ENCODE results near the gene MLC1.

MLC1 gene

GRCh38 chr22:50014053-50014501 is 71.1 kb downstream of the MLC1 start:
- DNase-seq: no peak

GRCh38 chr22:50012211-50013181 is 72.7 kb downstream of the MLC1 start, which contains the start of gene IL17REL:
TSS of gene IL17REL (minus strand) at chr22:50012765. CDS start at chr22:50012646, 119 bp downstream.
- no peak for DNase-seq

GRCh38 chr22:50011447-50012210 is 73.6 kb downstream of the MLC1 start:
- no peak for DNase-seq

- no peak for DNase-seq
Observed at GRCh38 chr22:50010676-50011446, 74.4 kb downstream of the MLC1 start.

GRCh38 chr22:50009765-50010675 is 75.2 kb downstream of the MLC1 start:
- DNase-seq: no peak

Data from NCI-H446 treated with DMSO at 0.1 percent for 48 hours (cell line).